GM18868 (cell line): ENCODE measurements around the gene CCL21.
"Not testable (repeated sequence)": the region's sequence is repeated elsewhere in the genome, so short reads cannot be mapped to it uniquely, and the experiment has no call there.

Experiments used
- ATAC-seq: cut with Tn5 transposase; IDR thresholded peaks from one replicate; pipeline ENCODE4 v1.9.1; 2021; ENCODE audit warnings: mild to moderate bottlenecking, moderate library complexity; ENCODE audit not compliant: unreplicated experiment

CCL21 gene, protein sequence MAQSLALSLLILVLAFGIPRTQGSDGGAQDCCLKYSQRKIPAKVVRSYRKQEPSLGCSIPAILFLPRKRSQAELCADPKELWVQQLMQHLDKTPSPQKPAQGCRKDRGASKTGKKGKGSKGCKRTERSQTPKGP

DNA sequence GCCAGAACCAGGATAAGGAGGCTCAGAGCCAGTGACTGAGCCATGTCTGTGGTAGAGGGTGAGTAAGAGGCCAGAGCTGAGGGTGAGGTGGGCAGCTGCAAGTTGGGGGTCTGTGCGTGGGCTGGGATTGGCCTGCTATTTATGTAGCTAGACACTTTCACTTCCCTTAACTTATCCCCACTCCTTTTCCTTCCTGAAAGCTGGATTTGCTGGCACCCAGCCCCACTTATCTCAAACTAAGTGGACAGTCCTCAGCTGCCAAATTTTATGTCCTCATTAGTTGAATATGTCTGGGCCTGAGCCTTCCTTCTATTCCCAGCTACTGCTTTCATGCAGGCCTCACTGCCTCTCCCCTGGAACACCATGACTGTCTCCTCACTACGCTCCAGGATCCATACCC is at the start of gene CCL21:
Gene CCL21 (minus strand): TSS at position 114 of the 400 bp plus-strand sequence. CDS start 70 bp downstream, at position 44.
- ATAC-seq, result no peak

DNA sequence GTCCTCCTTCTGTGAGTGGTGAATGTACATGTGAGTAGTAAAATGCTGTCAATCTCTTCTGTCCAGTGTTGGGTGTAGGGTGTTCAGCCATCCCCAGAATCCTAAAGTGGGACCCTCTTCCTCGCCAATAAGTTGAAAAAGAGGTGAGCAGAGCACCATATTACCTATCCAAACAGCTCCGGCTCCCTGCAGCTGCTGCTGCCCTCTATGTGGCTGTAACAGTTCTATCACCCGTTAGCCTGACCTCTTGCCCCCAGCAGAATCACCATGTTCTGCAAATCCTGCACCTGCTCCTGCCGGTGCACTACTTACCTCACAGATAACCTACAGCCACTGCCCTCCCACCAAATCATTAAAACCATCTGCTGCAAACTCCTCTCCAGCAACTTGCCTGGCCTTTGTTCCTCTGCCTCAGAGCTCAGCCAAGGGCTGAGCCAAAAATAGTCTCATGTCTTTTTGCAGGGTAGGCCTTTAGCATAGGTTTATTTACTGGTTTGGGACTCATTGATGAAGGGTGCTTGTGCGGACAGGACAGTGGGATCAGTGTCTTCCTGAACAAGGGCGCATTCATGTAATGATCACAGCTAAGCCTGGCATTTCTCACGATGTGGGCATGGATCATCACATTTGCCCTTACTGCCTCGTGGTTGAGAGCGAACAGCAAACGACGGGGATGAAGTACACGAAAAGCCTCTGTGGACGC is 49.6 kb upstream of the CCL21 start:
- no peak for ATAC-seq

GRCh38 chr9:34750320-34750719 is 40.4 kb upstream of the CCL21 start:
- not testable (repeated sequence) for ATAC-seq

GRCh38 chr9:34746526-34746925 is 36.6 kb upstream of the CCL21 start:
- no peak for ATAC-seq

DNA sequence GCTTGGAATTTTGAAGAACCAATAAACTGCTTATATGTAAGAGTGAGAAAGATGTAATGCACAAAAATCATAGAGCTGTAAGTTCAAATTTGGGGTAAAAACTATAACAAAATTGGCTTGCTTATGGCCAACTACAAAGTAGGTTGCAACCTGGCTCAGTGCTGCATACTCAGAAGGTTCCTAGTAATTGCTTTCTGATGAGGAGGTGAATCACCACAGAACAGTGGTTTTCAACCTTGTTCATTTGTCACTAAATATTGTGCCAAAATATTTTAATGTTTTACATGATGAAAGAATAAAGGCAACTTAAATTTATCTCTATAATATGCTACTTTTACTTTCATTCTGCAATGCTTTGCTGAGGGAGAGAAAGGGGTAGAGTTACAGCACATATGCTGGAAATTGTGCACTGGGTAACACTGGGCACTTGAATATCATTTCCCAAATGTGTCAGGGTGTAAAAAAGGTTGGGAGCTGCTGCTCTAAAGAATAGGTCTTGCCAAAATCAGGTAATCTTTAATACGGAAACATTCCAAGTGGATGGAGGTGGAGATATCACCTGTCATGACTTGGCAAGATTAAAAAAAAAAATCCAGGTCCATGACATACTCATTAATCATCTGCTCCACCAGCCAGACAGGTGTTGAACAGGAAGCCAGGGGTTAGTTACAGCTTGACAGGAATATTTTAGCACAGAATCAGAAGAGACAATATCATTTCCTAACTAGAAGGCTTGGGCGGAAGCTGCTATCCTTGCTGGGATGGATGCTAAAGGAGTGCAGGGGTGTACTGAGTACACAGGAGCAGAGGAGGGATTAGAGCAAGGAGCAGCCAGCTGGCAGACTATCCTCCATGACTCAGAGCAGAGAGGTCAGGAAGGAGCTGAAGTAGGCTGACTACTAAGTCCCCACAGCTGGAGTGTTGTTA is 34.6 kb upstream of the CCL21 start:
- no peak for ATAC-seq

GRCh38 chr9:34742710-34743109 is 32.8 kb upstream of the CCL21 start:
- ATAC-seq, result no peak

DNA sequence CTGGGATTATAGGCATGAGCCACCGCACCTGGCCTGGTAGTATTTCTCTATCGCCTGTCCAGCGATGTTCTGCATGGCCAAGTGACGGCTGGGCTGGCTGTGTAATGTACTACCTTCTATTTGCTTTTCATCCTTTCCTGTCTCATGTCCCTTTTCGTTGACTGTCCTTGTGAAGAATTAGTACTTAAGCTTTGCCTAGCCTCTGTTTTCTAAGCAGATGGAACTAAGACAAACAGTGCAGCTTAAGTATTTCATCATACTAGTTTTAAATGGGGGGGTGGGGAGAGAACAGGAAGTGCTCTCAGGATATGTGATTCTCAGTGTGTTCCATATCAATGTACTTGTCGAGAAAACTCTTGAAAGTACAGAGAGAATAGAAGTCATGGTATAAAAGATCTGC is 31.7 kb upstream of the CCL21 start:
- no peak for ATAC-seq

GRCh38 chr9:34740176-34740575 is 30.2 kb upstream of the CCL21 start:
- ATAC-seq, result not testable (repeated sequence)

DNA sequence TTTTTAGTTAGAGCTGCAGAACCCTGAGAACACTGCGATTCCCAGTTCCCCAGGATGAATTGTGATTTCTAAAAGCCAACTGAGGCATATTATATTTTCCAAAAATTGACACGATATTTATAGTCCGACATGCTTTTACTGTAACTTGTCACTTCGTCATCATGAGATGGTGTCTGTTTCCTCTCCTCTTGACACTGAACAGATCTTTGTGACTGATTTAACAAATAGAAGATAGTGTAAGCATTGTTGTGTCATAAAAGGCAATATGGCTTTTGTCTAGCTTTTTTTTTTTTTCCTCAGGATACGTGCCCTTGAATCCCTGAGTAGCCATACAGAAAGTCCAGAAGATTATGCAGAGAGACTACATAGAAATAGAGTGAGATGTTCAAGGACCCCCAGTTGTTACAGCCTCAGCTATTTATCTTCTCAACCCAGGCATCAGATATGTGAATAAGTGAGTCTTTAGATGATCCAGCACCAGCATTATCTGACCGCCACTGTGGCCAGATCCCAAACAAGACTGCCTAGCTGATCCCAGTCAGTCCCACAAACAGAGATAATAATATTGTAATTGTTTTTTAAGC is 27.8 kb upstream of the CCL21 start:
- ATAC-seq, result no peak

DNA sequence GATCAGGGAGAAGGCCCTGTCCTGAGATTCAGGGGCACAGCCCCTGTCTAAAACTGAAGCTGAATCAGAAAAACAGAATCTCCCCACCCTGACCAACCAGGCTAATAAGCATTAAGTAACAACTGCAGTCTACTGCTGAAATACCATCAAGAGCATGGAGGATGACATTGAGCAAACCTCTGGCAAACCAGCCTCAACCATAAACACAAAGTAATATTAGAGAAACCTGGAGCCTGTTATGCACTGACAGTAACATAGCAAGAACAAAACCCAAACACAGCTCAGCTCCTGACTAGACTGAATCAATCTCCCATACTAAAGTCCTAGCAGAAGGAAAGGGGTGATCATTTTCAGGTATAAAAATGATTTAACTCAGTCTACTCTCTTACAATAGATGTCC is 24.8 kb upstream of the CCL21 start:
- ATAC-seq, result no peak

DNA sequence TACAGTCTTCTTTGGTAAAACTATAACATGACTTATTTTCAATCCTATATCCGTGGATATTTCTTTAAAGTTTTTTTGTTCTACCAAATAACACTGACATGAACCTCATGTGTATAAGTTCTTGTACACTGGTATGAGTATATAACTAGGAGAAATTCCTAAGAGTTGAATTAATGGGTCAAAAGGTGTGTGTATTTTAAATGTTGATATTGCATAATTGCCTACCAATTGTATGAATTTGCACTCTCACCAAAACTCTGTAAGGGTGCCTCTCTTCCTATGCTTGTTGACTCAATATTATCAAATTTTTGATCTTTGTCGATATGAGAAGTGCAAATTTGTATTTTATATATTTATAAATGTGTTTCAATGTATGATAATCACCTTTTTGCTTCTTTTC is 22.9 kb upstream of the CCL21 start:
- ATAC-seq, result no peak

- ATAC-seq, result no peak
Measured at GRCh38 chr9:34732478-34732877, 22.5 kb upstream of the CCL21 start.

GRCh38 chr9:34723141-34723540 is 13.2 kb upstream of the CCL21 start:
- ATAC-seq, result no peak

DNA sequence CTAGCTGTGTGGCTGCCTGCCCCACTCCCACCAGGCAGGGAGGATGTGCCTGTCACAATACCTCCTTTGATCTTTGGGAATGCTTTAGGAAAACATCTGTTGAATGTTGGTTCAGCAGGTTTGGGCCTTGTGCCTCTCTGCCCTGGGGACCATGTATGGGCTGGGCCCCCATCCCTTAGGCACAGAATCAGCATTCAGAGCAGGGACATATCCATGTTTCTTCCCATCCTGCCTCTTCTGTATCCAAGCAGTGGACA is 9.8 kb upstream of the CCL21 start:
- not testable (repeated sequence) for ATAC-seq

DNA sequence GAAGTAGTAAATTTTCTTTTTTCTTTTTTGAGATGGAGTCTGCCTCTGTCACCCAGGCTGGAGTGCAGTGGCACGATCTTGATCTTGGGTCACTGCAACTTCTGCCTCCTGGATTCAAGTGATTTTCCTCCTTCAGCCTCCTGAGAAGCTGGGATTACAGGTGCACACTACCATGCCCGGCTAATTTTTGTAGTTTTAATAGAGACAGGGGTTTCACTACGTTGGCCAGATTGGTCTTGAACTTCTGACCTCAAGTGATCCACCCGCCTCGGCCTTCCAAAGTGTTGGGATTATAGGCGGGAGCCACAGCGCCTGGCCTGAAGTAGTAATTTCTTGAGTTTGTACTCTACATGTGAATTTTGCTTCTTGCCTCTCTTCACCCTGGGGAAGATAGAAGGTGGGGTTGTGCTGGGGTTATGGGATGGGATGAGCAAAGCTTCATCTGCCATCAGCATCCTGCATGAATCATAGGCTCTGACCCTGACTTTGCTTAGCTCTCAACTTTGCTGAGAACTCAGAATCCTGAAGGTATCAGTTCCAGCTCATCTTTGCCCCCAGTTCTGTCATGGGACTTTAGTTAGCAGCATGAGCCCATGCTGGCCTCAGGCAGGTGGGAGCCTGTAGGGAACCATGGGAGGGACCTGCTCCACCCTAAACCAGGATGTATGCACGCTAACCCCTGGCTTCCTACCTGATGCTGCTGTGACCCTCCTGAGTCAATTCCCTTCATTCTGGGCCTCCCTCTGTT is 9.3 kb upstream of the CCL21 start:
- no peak for ATAC-seq

- no peak for ATAC-seq
Measured at GRCh38 chr9:34717996-34718614, 8.2 kb upstream of the CCL21 start.

GRCh38 chr9:34716711-34717110 is 6.8 kb upstream of the CCL21 start:
- ATAC-seq, result no peak

DNA sequence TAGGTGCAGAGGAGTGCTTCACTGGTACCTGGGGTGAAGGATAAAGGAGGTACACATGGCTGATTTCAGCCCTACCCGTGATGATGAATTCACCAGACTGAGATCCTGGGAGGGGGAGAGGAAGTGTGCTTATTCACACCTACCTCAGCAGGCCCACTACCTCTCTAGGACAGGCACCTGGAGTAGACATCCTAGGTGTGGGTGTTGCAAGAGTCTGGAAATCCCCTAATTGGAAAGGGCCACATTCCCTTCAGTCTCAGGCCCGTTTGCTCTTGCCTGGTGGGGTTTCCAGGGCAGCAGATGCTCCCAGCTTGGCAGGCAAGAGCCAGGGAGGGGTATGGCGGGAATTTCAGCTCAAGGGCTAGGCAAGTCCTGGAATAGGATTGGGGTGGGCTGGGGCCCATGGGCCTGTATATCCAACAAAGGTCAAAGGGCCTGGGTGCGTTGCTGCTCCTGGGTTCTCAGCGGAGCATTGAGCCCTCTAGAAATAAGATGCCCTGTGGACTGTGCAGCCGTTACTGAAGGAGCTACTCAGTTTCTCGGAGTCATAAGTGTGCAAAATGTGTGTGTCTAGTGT is 5.8 kb upstream of the CCL21 start:
- ATAC-seq, result no peak

DNA sequence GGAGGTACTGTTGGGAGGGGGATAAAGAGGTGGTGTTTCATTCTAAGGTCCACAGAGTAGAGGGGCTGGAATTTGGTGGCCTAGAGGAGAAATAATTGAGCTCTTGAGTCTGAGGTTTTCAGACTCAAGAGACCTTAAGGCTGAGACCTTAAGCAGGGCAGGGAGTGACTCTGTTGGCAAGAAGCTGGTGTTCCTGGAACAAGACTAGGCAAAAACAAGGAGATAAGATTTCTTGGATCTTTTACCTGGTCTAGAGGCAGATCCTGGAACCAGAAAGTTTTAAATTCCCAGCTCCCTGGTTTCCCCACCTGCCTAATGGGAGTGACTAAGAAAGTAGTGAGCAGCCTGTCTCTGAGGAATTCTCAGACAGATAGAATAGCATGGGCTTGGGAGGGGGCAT is 4.1 kb upstream of the CCL21 start:
- ATAC-seq, result no peak

DNA sequence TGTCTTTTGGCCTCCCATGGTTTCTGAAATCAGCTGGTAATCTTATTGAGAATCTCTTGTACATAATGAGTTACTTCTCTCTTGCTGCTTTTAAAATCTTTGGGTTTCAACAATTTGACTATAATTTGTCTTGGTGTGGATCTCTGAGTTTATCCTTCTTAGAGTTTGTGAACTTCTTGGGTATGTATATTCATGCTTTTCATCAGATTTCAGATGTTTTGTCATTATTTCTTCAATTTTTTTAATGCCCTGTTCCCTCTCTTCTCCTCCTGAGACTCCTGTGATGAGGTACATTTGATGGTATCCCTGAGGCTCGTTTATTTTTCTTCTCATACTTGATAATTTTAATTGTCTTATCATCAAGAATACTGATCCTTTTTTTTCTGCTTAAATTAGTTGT is 2.2 kb upstream of the CCL21 start:
- ATAC-seq, result no peak
